ENCODE results near the gene POLH. TPM values are rescaled to one million over a fixed set of nuclear protein-coding genes. Genes with fewer than 3 reads are reported as not detected.

POLH gene
- total and polyA plus RNA-seq, 7 experiments from 2014 or later, result 7.4 to 65.6 (median 16.8) TPM

- CTCF ChIA-PET, result interaction anchor here (0.6 to 1.7 kb wide), 8 partner anchors 12 to 1041 kb away, joined by 3 to 7 read pairs (median 4); no protein-coding TSS in a partner anchor
- no peak for ATAC-seq
These were observed 32.8 kb downstream of the POLH start for GRCh38 chr6:43608807-43609206.

GRCh38 chr6:43609402-43609801 is 33.4 kb downstream of the POLH start:
- no peaks in the 10 kb centered on the region for H3K27me3 Mint-ChIP-seq
- intact Hi-C loops (cut with micrococcal nuclease), result loop anchor here (2.0 to 5.0 kb wide), 4 partner anchors 19 to 148 kb away; partner anchors contain the start of genes GTPBP2 (in 2 of the 2) and RSPH9 (in 1 of the 2)
- H3K9me3 Mint-ChIP-seq, result no peaks in the 10 kb centered on the region
- CTCF ChIA-PET, result interaction anchor here (0.7 to 1.7 kb wide), 3 partner anchors 15 to 471 kb away, joined by 3 to 7 read pairs (median 3); no protein-coding TSS in a partner anchor
- no peak for ATAC-seq
- peak overlapping the region in 1 of 9 donors; percentile 21 for H3K27ac Mint-ChIP-seq
- Histone ChIP-seq H3K27ac (ENCODE audit: low read depth, low read length) (no peak overlapping the region), H3K9me3 (ENCODE audit: control insufficient read depth in 2 of 3, low read length in 3 of 3) (no peaks in the 10 kb centered on the region), H3K27me3 (ENCODE audit: control insufficient read depth in 2 of 2, insufficient read depth in 2 of 2, low read length in 2 of 2) (no peaks in the 10 kb centered on the region), H3K4me1 (ENCODE audit: control insufficient read depth in 2 of 2, insufficient read depth in 2 of 2, low read length in 2 of 2) (no peaks in the 10 kb centered on the region), H3K4me3 (ENCODE audit: low read length) (no peak overlapping the region), H3K36me3 (ENCODE audit: control insufficient read depth in 2 of 3, insufficient read depth in 3 of 3, low read length in 3 of 3) (peaks cover 20 to 42% (median 20%) of the 10 kb centered on the region in 3 experiments)
- DNase-seq, result no peak
- no peak overlapping the region for H3K4me3 Mint-ChIP-seq
- POLR2A ChIA-PET, result interaction anchor here (1.0 to 2.0 kb wide), 3 partner anchors 27 to 361 kb away, joined by 3 to 5 read pairs (median 3); partner anchors contain the start of genes MAD2L1BP, POLH and XPO5
- peaks cover 8 to 19% (median 17%) of the 10 kb centered on the region in 5 donors for H3K36me3 Mint-ChIP-seq
- H3K4me1 Mint-ChIP-seq, result peaks cover 0 to 10% (median 5%) of the 10 kb centered on the region in 7 donors

More at GRCh38 chr6:43608807-43609206, 32.8 kb downstream of the POLH start:
- no peak overlapping the region for H3K4me3 ChIP-seq (ENCODE audit: low read length)
- peaks cover 15 to 42% (median 18%) of the 10 kb centered on the region in 3 experiments for H3K36me3 ChIP-seq (ENCODE audit: control insufficient read depth in 2 of 3, insufficient read depth in 3 of 3, low read length in 3 of 3)
- POLR2A ChIA-PET, result interaction anchor here (1.0 to 1.3 kb wide), 5 partner anchors 14 to 361 kb away, joined by 3 to 4 read pairs (median 3); partner anchors contain the start of genes MAD2L1BP, POLH and XPO5
- no peak overlapping the region for H3K27ac ChIP-seq (ENCODE audit: low read depth, low read length)
- no peaks in the 10 kb centered on the region for H3K9me3 Mint-ChIP-seq
- H3K4me1 Mint-ChIP-seq, result peaks cover 0 to 10% (median 5%) of the 10 kb centered on the region in 7 donors
- H3K36me3 Mint-ChIP-seq, result peaks cover 9 to 20% (median 16%) of the 10 kb centered on the region in 5 donors
- H3K4me3 Mint-ChIP-seq, result no peak overlapping the region
- no peaks in the 10 kb centered on the region for H3K9me3 ChIP-seq (ENCODE audit: control insufficient read depth in 2 of 3, low read length in 3 of 3)
- H3K27ac Mint-ChIP-seq, result peak overlapping the region in 6 of 9 donors; percentile 6 to 65 (median 22)
- H3K27me3 ChIP-seq (ENCODE audit: control insufficient read depth in 2 of 2, insufficient read depth in 2 of 2, low read length in 2 of 2), result no peaks in the 10 kb centered on the region
- H3K4me1 ChIP-seq (ENCODE audit: control insufficient read depth in 2 of 2, insufficient read depth in 2 of 2, low read length in 2 of 2), result no peaks in the 10 kb centered on the region
- DNase-seq, result no peak
- intact Hi-C loops (cut with micrococcal nuclease), result loop anchor here (1.0 to 5.0 kb wide), 7 partner anchors 20 to 470 kb away; partner anchors contain the start of genes GTPBP2 (in 2 of the 2), MAD2L1BP (in 1 of the 2) and RSPH9 (in 1 of the 2)
- H3K27me3 Mint-ChIP-seq, result no peaks in the 10 kb centered on the region

GRCh38 chr6:43610431-43610830 is 34.4 kb downstream of the POLH start:
- Histone ChIP-seq H3K4me1 (ENCODE audit: control insufficient read depth in 2 of 2, insufficient read depth in 2 of 2, low read length in 2 of 2) (no peaks in the 10 kb centered on the region), H3K27ac (ENCODE audit: low read depth, low read length) (no peak overlapping the region), H3K9me3 (ENCODE audit: control insufficient read depth in 2 of 3, low read length in 3 of 3) (no peaks in the 10 kb centered on the region), H3K4me3 (ENCODE audit: low read length) (no peak overlapping the region), H3K36me3 (ENCODE audit: control insufficient read depth in 2 of 3, insufficient read depth in 3 of 3, low read length in 3 of 3) (peaks cover 19 to 32% (median 20%) of the 10 kb centered on the region in 3 experiments), H3K27me3 (ENCODE audit: control insufficient read depth in 2 of 2, insufficient read depth in 2 of 2, low read length in 2 of 2) (no peaks in the 10 kb centered on the region)
- DNase-seq, result no peak
- H3K4me1 Mint-ChIP-seq, result peaks cover 0 to 10% (median 5%) of the 10 kb centered on the region in 7 donors
- intact Hi-C loops (cut with micrococcal nuclease), result no loop called here
- CTCF ChIA-PET, result interaction anchor here (0.9 to 1.1 kb wide), 3 partner anchors 46 to 57 kb away, joined by 3 read pairs; no protein-coding TSS in a partner anchor
- no peaks in the 10 kb centered on the region for H3K9me3 Mint-ChIP-seq
- POLR2A ChIA-PET, result interaction anchor here (1.1 to 2.0 kb wide), 2 partner anchors 13 to 25 kb away, joined by 3 to 5 read pairs; partner anchors contain the start of gene MAD2L1BP
- ATAC-seq, result no peak
- H3K27me3 Mint-ChIP-seq, result no peaks in the 10 kb centered on the region
- peaks cover 8 to 23% (median 17%) of the 10 kb centered on the region in 5 donors for H3K36me3 Mint-ChIP-seq
- H3K4me3 Mint-ChIP-seq, result no peak overlapping the region
- no peak overlapping the region for H3K27ac Mint-ChIP-seq

GRCh38 chr6:43613721-43614395 is 37.9 kb downstream of the POLH start:
- Histone ChIP-seq H3K27me3 (ENCODE audit: control insufficient read depth in 2 of 2, insufficient read depth in 2 of 2, low read length in 2 of 2) (no peaks in the 10 kb centered on the region), H3K4me1 (ENCODE audit: control insufficient read depth in 2 of 2, insufficient read depth in 2 of 2, low read length in 2 of 2) (no peaks in the 10 kb centered on the region), H3K36me3 (ENCODE audit: control insufficient read depth in 2 of 3, insufficient read depth in 3 of 3, low read length in 3 of 3) (peaks cover 19 to 27% (median 20%) of the 10 kb centered on the region in 3 experiments), H3K4me3 (ENCODE audit: low read length) (no peak overlapping the region), H3K9me3 (ENCODE audit: control insufficient read depth in 2 of 3, low read length in 3 of 3) (no peaks in the 10 kb centered on the region), H3K27ac (ENCODE audit: low read depth, low read length) (no peak overlapping the region)
- no peak for DNase-seq
- intact Hi-C loops (cut with micrococcal nuclease), result no loop called here
- Mint-ChIP-seq H3K4me1 (peaks cover 0 to 3% (median 0%) of the 10 kb centered on the region in 7 donors), H3K9me3 (no peaks in the 10 kb centered on the region), H3K27me3 (no peaks in the 10 kb centered on the region), H3K36me3 (peaks cover 8 to 18% (median 12%) of the 10 kb centered on the region in 5 donors), H3K27ac (peak overlapping the region in 3 of 9 donors; percentile 19 to 55 (median 38)), H3K4me3 (no peak overlapping the region)
- ATAC-seq, result no peak
- POLR2A ChIA-PET, result interaction anchor here (0.5 to 1.6 kb wide), 4 partner anchors 15 to 1026 kb away, joined by 3 to 6 read pairs (median 3); partner anchors contain the start of gene GTPBP2
- CTCF ChIA-PET, result interaction anchor here (0.9 kb wide), 1 partner anchor 30 kb away, joined by 3 read pairs; no protein-coding TSS in a partner anchor

GRCh38 chr6:43614396-43614730 is 38.4 kb downstream of the POLH start:
- peaks cover 19 to 27% (median 20%) of the 10 kb centered on the region in 3 experiments for H3K36me3 ChIP-seq (ENCODE audit: control insufficient read depth in 2 of 3, insufficient read depth in 3 of 3, low read length in 3 of 3)
- no peaks in the 10 kb centered on the region for H3K27me3 ChIP-seq (ENCODE audit: control insufficient read depth in 2 of 2, insufficient read depth in 2 of 2, low read length in 2 of 2)
- DNase-seq (no peak), ATAC-seq (no peak)
- intact Hi-C loops (cut with micrococcal nuclease), result no loop called here
- H3K9me3 ChIP-seq (ENCODE audit: control insufficient read depth in 2 of 3, low read length in 3 of 3), result no peaks in the 10 kb centered on the region
- H3K4me1 ChIP-seq (ENCODE audit: control insufficient read depth in 2 of 2, insufficient read depth in 2 of 2, low read length in 2 of 2), result no peaks in the 10 kb centered on the region
- peaks cover 8 to 20% (median 12%) of the 10 kb centered on the region in 5 donors for H3K36me3 Mint-ChIP-seq
- POLR2A ChIA-PET, result interaction anchor here (0.5 to 1.6 kb wide), 3 partner anchors 15 to 1027 kb away, joined by 3 to 6 read pairs (median 3); partner anchors contain the start of gene GTPBP2
- H3K27ac Mint-ChIP-seq, result no peak overlapping the region
- CTCF ChIA-PET, result no interaction called here
- H3K4me3 ChIP-seq (ENCODE audit: low read length), result no peak overlapping the region
- H3K27ac ChIP-seq (ENCODE audit: low read depth, low read length), result no peak overlapping the region
- H3K9me3 Mint-ChIP-seq, result no peaks in the 10 kb centered on the region
- H3K4me3 Mint-ChIP-seq, result no peak overlapping the region
- peaks cover 0 to under 1% (median 0%) of the 10 kb centered on the region in 7 donors for H3K4me1 Mint-ChIP-seq
- H3K27me3 Mint-ChIP-seq, result no peaks in the 10 kb centered on the region

GRCh38 chr6:43616725-43617472 is 40.9 kb downstream of the POLH start:
- Mint-ChIP-seq H3K9me3 (no peaks in the 10 kb centered on the region), H3K4me1 (peaks cover 0 to 8% (median 0%) of the 10 kb centered on the region in 7 donors), H3K4me3 (no peak overlapping the region), H3K27ac (peak overlapping the region in 3 of 9 donors; percentile 38 to 59 (median 55)), H3K36me3 (peaks cover 4 to 27% (median 10%) of the 10 kb centered on the region in 5 donors), H3K27me3 (no peaks in the 10 kb centered on the region)
- ChIA-PET POLR2A (interaction anchor here (0.9 kb wide), 1 partner anchor 15 kb away, joined by 3 read pairs; no protein-coding TSS in a partner anchor), CTCF (no interaction called here)
- Histone ChIP-seq H3K4me1 (ENCODE audit: control insufficient read depth in 2 of 2, insufficient read depth in 2 of 2, low read length in 2 of 2) (no peaks in the 10 kb centered on the region), H3K27me3 (ENCODE audit: control insufficient read depth in 2 of 2, insufficient read depth in 2 of 2, low read length in 2 of 2) (no peaks in the 10 kb centered on the region), H3K9me3 (ENCODE audit: control insufficient read depth in 2 of 3, low read length in 3 of 3) (no peaks in the 10 kb centered on the region), H3K36me3 (ENCODE audit: control insufficient read depth in 2 of 3, insufficient read depth in 3 of 3, low read length in 3 of 3) (peaks cover 12 to 41% (median 17%) of the 10 kb centered on the region in 3 experiments), H3K4me3 (ENCODE audit: low read length) (no peak overlapping the region), H3K27ac (ENCODE audit: low read depth, low read length) (no peak overlapping the region)
- intact Hi-C loops (cut with micrococcal nuclease), result no loop called here
- ATAC-seq, result no peak
- DNase-seq, result no peak
